Urinary bladder (tissue), 4 donors: Measurements from ENCODE around the gene MKLN1. TPM values are rescaled to one million over a fixed set of nuclear protein-coding genes. Genes with fewer than 3 reads are reported as not detected.
"Not testable (repeated sequence)": the region's sequence is repeated elsewhere in the genome, so short reads cannot be mapped to it uniquely, and the experiment has no call there.

Source experiments
- DNase-seq: peaks from one replicate; pipeline ENCODE4 v3.0.0-alpha.2; 2015; ENCODE audit errors: extremely low spot score
- H3K27ac ChIP-seq: one replicate; pipeline ENCODE4 v1.5.1; 2013; ENCODE audit warnings: low read depth, mild to moderate bottlenecking, moderate library complexity
- H3K36me3 ChIP-seq: one replicate; pipeline ENCODE4 v1.6.1; 2013; ENCODE audit warnings: mild to moderate bottlenecking, moderate library complexity; ENCODE audit not compliant: insufficient read depth
- H3K4me1 ChIP-seq: one replicate; pipeline ENCODE4 v1.6.1; 2013; ENCODE audit warnings: mild to moderate bottlenecking, moderate library complexity; ENCODE audit not compliant: insufficient read depth
- H3K4me3 ChIP-seq: one replicate; pipeline ENCODE4 v1.5.1; 2013; ENCODE audit warnings: low read depth, low read length
- WGBS: extraction: QIAGEN DNeasy Blood & Tissue Kit; methylation state at CpG from one replicate; pipeline ENCODE4 v1.1.7; 2013; 5-methylcytosine and 5-hydroxymethylcytosine counted together
- polyA plus RNA-seq: library from polyadenylated mRNA; stranded (reverse); fragments of 200-250 nt; gene quantifications from one replicate; pipeline ENCODE4 v1.2.3, GENCODE V29; 2013
- total RNA-seq: library from RNA; depleted of rRNA; stranded (reverse); fragments of >200 nt; gene quantifications from one replicate; pipeline ENCODE4 v1.2.3, GENCODE V29; 2014
- donor health status: healthy with polysubstance abuse.
- donor health status: healthy.

MKLN1 gene
- total and polyA plus RNA-seq, 2 donors = 14.8 to 133 TPM

GRCh38 chr7:131409129-131409766, 81.6 kb downstream of the MKLN1 start:
- Histone ChIP-seq H3K4me1 (peaks cover 1% of the 10 kb centered on the region), H3K36me3 (no peaks in the 10 kb centered on the region), H3K27ac (no peak overlapping the region), H3K4me3 (no peak overlapping the region)
- DNase-seq = no peak
- 86% methylated on average over 5 of the region's 5 CpGs for WGBS

- Histone ChIP-seq H3K4me3 (no peak overlapping the region), H3K36me3 (no peaks in the 10 kb centered on the region), H3K27ac (no peak overlapping the region), H3K4me1 (peaks cover 1% of the 10 kb centered on the region)
- DNase-seq = no peak
- WGBS = 96% methylated on average over 3 of the region's 3 CpGs
These were observed 84.4 kb downstream of the MKLN1 start for GRCh38 chr7:131412031-131412430.

- no peak for DNase-seq
- WGBS = 97% methylated on average over 4 of the region's 4 CpGs
- H3K27ac ChIP-seq = no peak overlapping the region
- no peaks in the 10 kb centered on the region for H3K36me3 ChIP-seq
- H3K4me1 ChIP-seq = no peaks in the 10 kb centered on the region
- H3K4me3 ChIP-seq = no peak overlapping the region
These were observed 86.0 kb downstream of the MKLN1 start for GRCh38 chr7:131413711-131414110.

- no peak for DNase-seq
- no peaks in the 10 kb centered on the region for H3K4me1 ChIP-seq
- H3K27ac ChIP-seq = no peak overlapping the region
- no peak overlapping the region for H3K4me3 ChIP-seq
- no peaks in the 10 kb centered on the region for H3K36me3 ChIP-seq
- WGBS = 73% methylated on average over 5 of the region's 5 CpGs
These were observed 96.6 kb downstream of the MKLN1 start for GRCh38 chr7:131424219-131424822.

GRCh38 chr7:131425992-131426391, 98.3 kb downstream of the MKLN1 start:
- H3K4me3 ChIP-seq = no peak overlapping the region
- no peaks in the 10 kb centered on the region for H3K36me3 ChIP-seq
- no peaks in the 10 kb centered on the region for H3K4me1 ChIP-seq
- WGBS = 73% methylated on average over 3 of the region's 3 CpGs
- no peak overlapping the region for H3K27ac ChIP-seq
- peak; percentile 2 for DNase-seq

GRCh38 chr7:131430826-131431225, 103.2 kb downstream of the MKLN1 start:
- 95% methylated on average over 7 of the region's 7 CpGs for WGBS
- not testable (repeated sequence) for H3K4me3 ChIP-seq, DNase-seq, H3K36me3 ChIP-seq, H3K4me1 ChIP-seq, H3K27ac ChIP-seq

GRCh38 chr7:131431289-131431688, 103.6 kb downstream of the MKLN1 start:
- no peaks in the 10 kb centered on the region for H3K36me3 ChIP-seq
- DNase-seq = no peak
- H3K4me1 ChIP-seq = no peaks in the 10 kb centered on the region
- no peak overlapping the region for H3K4me3 ChIP-seq
- 59% methylated on average over 3 of the region's 3 CpGs for WGBS
- no peak overlapping the region for H3K27ac ChIP-seq

- no peak for DNase-seq
- H3K36me3 ChIP-seq = no peaks in the 10 kb centered on the region
- WGBS = 82% methylated on average over 3 of the region's 3 CpGs
- H3K4me1 ChIP-seq = no peaks in the 10 kb centered on the region
- H3K27ac ChIP-seq = no peak overlapping the region
- H3K4me3 ChIP-seq = no peak overlapping the region
These were observed 104.1 kb downstream of the MKLN1 start for GRCh38 chr7:131431756-131432155.

- H3K4me3 ChIP-seq = no peak overlapping the region
- no peaks in the 10 kb centered on the region for H3K4me1 ChIP-seq
- H3K36me3 ChIP-seq = peaks cover 2% of the 10 kb centered on the region
- 76% methylated on average over 3 of the region's 3 CpGs for WGBS
- no peak overlapping the region for H3K27ac ChIP-seq
- DNase-seq = no peak
These were observed 108.7 kb downstream of the MKLN1 start for GRCh38 chr7:131436384-131436783.

GRCh38 chr7:131438969-131439368, 111.3 kb downstream of the MKLN1 start:
- no peaks in the 10 kb centered on the region for H3K4me1 ChIP-seq
- H3K36me3 ChIP-seq = peaks cover 2% of the 10 kb centered on the region
- H3K27ac ChIP-seq = no peak overlapping the region
- WGBS = 74% methylated on average over 2 of the region's 2 CpGs
- no peak for DNase-seq
- no peak overlapping the region for H3K4me3 ChIP-seq

- Histone ChIP-seq H3K4me1 (no peaks in the 10 kb centered on the region), H3K4me3 (no peak overlapping the region), H3K36me3 (no peaks in the 10 kb centered on the region), H3K27ac (no peak overlapping the region)
- 98% methylated on average over 5 of the region's 5 CpGs for WGBS
- DNase-seq = no peak
These were observed 115.8 kb downstream of the MKLN1 start for GRCh38 chr7:131443496-131443895.

- H3K4me3 ChIP-seq = no peak overlapping the region
- H3K36me3 ChIP-seq = peaks cover 3% of the 10 kb centered on the region
- no peak overlapping the region for H3K27ac ChIP-seq
- no peaks in the 10 kb centered on the region for H3K4me1 ChIP-seq
- DNase-seq = no peak
- WGBS = 91% methylated on average over 1 of the region's 1 CpG
These were observed 117.0 kb downstream of the MKLN1 start for GRCh38 chr7:131444683-131445082.

GRCh38 chr7:131449373-131449902, 121.8 kb downstream of the MKLN1 start:
- 97% methylated on average over 2 of the region's 2 CpGs for WGBS
- H3K4me3 ChIP-seq = no peak overlapping the region
- peaks cover 3% of the 10 kb centered on the region for H3K36me3 ChIP-seq
- no peak overlapping the region for H3K27ac ChIP-seq
- no peaks in the 10 kb centered on the region for H3K4me1 ChIP-seq
- no peak for DNase-seq

GRCh38 chr7:131454498-131454897, 126.8 kb downstream of the MKLN1 start:
- Histone ChIP-seq H3K27ac (no peak overlapping the region), H3K4me3 (no peak overlapping the region), H3K36me3 (peaks cover 2% of the 10 kb centered on the region), H3K4me1 (no peaks in the 10 kb centered on the region)
- whole genome bisulfite sequencing = 96% methylated on average over 1 of the region's 1 CpG
- no peak for DNase-seq
